NCI-H187 (cell line): ENCODE results near the gene KCNIP4.

Experiments
- DNase-seq, 2 experiments: peaks; one replicate each; lab custom pipeline; 2025; lab: John Stamatoyannopoulos, UW

KCNIP4 gene

GRCh38 chr4:21457086-21457840 is 491.3 kb downstream of the KCNIP4 start:
- DNase-seq, result no peak

DNA sequence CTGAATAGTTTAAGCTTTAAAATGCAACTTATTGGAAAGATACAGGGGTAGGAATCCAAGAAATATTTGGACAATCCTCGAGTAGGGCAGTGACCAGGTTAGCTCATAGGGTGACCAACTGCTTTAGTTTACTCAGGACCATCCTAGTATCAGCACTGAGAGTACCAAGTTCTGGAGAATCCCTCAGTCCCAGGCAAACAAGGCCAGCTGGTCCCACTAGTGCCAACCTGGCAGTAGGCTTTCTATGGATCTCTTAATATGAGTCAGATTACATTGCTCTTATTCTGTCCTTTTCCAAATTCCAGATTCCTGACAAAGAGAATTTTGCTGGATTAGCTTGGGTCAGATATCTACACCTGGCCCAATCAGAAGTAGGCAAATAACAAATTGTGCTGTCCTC is 493.7 kb downstream of the KCNIP4 start:
- no peak for DNase-seq

GRCh38 chr4:21454201-21454600 is 494.4 kb downstream of the KCNIP4 start:
- DNase-seq, result no peak

DNA sequence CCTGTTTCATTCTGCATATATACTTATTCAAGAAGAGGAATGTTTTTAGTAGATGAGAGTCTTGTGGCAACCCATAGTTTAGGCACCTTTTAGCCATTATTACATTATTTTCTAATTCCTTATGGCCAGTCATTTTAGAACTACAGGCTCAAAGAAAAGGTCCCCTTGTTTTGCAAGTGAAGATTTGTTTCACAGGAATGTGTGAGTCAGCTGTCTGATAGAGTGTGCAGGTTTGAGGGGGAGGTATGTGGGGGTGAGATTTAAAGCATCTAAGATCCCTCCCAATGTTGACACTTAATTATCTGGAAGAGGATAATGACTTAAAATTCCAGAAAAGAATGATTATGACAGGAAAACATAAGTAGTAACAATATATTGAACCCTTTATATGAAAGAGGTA is 495.6 kb downstream of the KCNIP4 start:
- DNase-seq, result no peak

DNA sequence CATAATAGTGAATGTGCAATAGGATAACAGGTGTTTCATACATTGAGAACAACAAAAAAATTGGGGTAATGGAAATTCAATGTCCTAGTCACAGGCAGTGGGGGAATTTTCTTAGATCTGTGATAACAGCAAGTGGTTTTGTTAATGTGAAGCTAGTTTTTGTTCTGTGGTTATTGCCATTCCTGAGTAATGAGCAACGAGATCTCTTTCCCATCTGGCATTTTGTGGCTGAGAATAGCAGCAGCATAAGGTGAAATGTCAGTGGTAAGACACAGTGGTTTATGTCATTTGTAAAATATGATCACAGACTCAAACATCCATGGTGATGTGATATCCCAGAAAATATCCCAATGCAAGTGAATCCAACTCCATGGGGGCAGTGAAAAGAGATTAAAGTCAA is 497.5 kb downstream of the KCNIP4 start:
- no peak for DNase-seq

DNA sequence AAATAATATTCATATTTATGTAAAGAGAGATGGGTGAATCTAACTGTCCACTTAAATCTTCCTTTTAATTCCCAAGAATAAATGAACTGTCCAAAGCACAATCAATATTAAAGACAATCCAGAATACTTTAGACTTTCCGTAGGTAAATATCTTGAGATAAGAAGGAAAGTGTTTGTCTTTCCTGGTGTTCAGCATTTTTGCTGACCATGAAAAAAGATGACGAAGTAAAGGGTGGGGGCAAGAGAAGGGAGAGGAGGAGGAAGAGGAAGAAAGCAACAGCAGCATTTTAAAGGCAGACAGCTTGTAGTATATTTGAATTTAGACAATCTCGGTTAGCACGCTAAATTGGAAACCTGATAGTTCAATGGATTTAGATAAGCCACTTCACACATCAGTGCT is 498.2 kb downstream of the KCNIP4 start:
- DNase-seq, result no peak

DNA sequence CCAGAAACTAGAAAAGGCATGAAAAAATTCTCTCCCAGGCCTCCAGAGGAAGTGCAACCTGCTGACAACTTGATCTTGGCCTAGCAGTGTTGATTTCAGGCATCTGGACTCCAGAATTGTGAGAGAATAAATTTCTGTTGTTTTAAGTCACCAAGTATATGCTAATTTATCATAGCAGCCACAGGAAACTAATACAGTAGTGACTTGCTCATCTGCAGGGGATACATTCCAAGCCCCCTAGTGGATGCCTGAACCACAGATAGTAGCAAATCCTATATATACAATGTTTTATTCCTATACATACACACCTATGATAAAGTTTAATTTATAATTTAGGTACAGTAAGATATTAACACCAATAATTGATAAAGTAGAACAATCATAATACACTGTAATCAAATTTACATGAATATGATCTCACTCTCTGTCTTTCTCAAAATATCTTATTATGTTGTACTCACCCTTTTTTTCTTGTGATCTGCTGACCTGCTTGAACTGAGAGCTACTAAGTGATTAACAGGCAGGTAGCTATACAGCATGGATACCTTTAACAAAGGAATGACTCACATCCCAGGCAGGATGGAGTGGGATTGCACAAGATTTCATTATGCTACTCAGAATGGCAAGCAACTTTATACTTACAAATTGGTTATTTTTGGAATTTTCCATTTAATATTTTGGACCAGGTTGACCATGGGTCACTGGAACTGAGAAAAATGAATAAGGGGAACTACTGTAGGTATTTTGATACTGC is 501.1 kb downstream of the KCNIP4 start:
- DNase-seq, result no peak

GRCh38 chr4:21420166-21420565 is 528.4 kb downstream of the KCNIP4 start:
- no peak for DNase-seq

DNA sequence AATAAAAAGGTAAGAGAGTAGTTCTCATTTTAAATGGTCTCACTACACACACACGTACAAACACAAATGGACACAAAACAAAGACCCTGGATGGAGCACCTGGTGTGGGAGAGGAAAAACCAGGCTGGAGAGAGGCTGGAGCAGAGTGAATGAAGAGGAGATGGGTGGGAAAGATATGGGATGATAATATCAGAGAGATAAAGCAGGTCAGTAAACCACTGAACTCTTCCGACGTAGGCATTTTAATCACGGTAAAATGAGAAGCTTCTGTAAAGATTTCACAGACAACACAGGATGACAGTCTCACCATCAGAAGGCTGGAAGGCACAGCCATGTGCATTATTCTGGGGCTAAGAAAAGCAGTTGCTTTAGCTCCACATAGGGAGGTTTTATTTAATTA is 532.8 kb downstream of the KCNIP4 start:
- DNase-seq, result no peak

GRCh38 chr4:21413807-21414370 is 534.7 kb downstream of the KCNIP4 start:
- no peak for DNase-seq

DNA sequence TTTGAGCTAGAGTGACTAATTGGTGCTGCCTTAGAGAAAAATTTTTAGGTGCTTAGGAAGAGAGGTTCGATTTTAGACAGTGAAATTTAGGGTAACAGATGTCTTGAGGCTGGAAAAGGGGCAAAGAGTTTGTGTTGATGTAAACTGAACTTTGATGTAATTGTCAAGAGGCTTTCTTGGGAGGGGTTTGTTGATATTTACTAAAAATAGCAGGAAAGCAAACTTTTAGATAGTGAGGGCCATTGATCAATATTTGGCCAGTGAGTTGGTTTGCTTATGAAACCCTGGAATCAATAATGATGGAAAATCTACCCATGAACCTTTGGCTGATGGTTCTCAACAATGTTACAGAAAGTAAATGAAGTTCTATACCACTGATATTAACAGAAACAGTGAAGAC is 537.5 kb downstream of the KCNIP4 start:
- DNase-seq, result no peak

DNA sequence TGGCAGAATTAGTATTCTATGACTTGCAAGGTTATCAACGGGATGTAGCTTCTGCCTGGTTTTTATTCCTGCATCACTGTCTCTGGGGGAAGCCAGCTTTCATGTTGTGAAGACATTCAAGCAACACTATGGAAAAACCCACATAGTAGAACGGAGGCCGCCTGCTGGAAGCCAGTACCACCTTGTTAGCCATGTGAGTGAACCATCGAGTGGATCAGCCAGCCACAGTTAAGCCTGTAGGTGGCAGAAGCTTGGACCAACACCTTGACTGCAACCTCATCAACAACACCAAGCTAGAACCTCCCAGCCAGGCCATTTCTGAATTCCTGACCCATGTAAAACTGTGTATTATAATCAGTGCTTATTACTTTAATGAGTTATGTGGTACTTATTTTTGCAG is 538.2 kb downstream of the KCNIP4 start:
- no peak for DNase-seq

DNA sequence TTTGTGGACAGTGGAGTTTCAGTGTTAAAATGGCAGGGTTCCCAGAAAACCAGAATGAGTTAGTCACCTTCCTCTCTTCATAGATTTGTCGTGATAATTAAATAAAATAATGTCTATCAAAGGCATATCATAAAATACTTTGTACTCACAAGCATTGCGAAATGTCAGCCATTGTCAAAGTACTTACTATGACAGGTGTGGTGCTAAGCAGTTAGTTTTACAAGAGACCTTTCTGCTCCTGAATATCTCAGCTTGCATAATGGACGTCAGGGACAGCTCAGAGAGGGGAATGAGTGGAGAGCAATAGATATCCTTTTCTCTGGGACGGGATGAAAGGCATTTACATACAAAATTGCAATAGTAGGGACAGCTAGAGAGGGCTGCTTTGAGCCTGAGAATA is 560.9 kb downstream of the KCNIP4 start:
- peak in 1 of 2 experiments; percentile 61 for DNase-seq

DNA sequence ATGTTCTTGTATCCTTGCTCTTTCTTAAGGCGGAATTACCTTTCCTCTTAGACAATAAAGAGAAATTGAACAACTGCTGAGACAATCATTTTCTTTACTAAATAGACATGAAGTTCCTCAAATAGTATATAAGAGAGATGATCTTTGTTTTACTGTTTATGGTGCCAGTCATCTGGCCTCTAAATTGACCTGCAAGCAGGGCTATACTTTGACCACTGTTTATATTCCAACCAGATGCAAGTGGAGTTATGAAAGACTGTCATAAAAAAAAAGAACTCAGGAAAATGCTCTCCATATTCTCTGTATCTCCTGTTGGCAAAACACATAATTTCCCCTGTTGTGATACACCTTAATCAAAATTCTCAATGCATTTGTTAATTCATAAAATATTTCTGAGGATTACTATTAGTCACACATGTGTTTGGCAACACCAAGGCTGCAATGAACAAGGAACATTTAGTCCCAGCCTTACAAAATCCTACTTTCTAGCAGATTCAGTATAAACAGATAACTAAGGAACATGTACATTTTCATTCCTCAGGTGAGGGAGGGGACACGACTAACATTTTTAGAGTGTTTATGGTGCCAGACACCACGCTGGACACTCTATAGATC is 562.3 kb downstream of the KCNIP4 start:
- no peak for DNase-seq

DNA sequence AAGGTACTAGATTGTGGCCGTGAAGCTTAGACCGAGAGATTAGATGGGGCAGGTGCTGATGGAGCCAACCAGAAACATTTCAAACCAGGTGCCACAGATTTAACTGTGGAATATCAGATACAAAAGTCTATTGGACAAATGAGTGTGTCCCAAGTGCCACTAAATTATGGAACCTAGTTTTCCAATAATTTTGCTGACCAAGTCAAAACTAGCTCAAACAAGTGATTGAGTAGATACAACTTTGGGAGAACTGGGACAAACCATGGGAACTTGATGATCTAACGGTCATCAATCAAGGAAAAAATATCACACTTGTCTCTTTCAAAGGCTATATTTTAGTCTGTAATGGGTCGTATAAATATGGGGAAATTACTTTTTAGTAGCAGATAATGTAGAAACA is 562.9 kb downstream of the KCNIP4 start:
- DNase-seq, result no peak

DNA sequence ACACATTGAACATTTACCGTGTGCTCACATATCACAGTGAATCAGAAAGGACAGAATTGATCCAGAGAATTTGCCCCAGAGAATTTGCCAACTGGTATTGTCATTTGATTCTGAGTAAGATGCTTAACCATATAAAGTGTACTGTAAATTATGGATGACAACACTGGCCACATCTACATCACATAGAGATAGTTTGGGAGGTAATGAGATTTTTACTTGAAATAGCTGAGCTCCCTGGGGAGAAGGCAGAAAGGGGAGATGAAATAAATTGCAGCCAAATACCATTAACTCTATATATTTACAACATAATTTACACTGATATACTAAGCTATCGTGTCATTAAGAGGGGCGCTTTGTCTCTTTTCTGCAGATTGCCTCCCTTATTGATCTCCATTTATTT is 564.0 kb downstream of the KCNIP4 start:
- DNase-seq, result no peak

- DNase-seq, result no peak
Observed at GRCh38 chr4:21380861-21381260, 567.7 kb downstream of the KCNIP4 start.

DNA sequence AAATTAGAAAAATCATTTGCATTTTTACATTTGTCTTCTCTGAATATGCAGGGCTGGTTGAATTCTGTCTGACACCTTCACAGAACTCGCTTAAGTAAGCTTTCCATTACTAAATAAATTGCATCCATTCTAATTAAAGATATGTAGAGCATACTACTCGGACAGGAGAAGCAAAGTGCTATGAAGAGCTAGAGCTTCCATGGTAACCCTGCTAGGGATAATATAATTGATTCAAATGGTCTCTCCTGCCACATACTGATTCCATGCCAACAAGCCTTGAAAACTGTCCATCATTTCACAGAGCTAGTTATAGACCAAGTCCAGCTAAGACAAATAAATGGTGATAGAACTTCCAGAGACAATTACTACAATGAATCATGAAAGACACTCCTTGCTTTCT is 571.5 kb downstream of the KCNIP4 start:
- no peak for DNase-seq

DNA sequence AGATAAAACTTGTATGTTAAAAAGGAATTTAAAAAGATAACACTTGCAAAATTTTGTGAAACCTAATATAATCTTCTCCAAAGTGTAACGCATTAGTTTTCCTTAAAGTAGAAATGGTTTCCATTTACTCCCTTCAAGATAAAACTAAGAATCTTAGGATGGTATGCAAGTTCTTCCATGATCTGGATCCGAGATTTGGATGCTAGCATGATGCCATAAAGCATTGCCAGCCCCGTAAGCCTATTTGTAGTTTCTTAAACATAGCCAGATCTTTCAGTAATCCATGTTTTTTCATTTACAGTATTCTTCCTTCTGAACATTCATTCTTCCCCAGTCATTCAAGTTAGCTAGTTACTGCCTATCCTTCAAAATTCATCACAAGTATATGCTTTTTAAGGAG is 572.4 kb downstream of the KCNIP4 start:
- no peak for DNase-seq

GRCh38 chr4:21374641-21375368 is 573.8 kb downstream of the KCNIP4 start:
- no peak for DNase-seq

DNA sequence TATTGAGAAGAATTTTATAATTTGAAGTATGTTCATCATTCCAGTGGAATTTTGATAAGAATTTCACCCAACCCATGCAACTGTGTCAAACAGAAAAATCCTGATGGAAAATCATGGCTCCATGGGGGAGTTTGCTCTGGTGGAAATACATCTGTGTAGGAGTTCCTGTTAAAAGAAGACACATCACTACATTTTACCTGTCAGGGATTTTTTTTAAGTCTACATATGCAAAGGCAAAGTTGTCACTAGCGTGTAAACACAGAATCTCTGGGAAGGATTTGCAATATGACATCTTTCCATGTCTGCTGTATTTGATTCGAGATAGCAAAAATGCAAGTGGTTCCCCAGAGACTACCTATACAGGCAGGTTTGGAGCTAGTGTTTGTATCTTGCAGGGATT is 581.0 kb downstream of the KCNIP4 start:
- DNase-seq, result no peak

- no peak for DNase-seq
Observed at GRCh38 chr4:21366840-21367239, 581.7 kb downstream of the KCNIP4 start.
